HL-60 (cell line): ENCODE results near the gene ASTN2.

Experiments
- DNase-seq, 2 experiments: peaks; one replicate each; pipeline ENCODE4 v3.0.0-alpha.2; 2010 to 2020; ENCODE audit warnings: low read depth in 1 of 2, low spot score in 1 of 2
- H3K27ac ChIP-seq: fragments of 250-450 bp; sonication (Bioruptor Pico); replicated peaks from 2 replicates; pipeline ENCODE4 v1.5.1; 2020; ENCODE audit warnings: mild to moderate bottlenecking, moderate library complexity
- H3K27me3 ChIP-seq: fragments of 250-450 bp; sonication (Bioruptor Pico); 2 replicates; pipeline ENCODE4 v1.5.1; 2021; ENCODE audit warnings: mild to moderate bottlenecking, moderate library complexity; ENCODE audit not compliant: insufficient read depth, poor library complexity, severe bottlenecking
- H3K4me3 ChIP-seq: replicated peaks from 2 replicates; pipeline ENCODE4 v1.5.1; 2011; ENCODE audit warnings: mild to moderate bottlenecking, control low read depth, low read length; ENCODE audit not compliant: insufficient read depth
- CTCF ChIP-seq: IDR thresholded peaks from one replicate; pipeline ENCODE4 v1.5.1; 2011; ENCODE audit warnings: low read length, control low read depth, inconsistent platforms; ENCODE audit not compliant: insufficient read depth
- GABPA ChIP-seq: IDR thresholded peaks from 2 replicates; pipeline ENCODE4 v1.6.1; 2012; ENCODE audit warnings: low read depth
- POLR2AphosphoS5 ChIP-seq: IDR thresholded peaks from 2 replicates; pipeline ENCODE4 v1.6.1; 2012; ENCODE audit warnings: low read depth
- REST ChIP-seq: IDR thresholded peaks from 2 replicates; pipeline ENCODE4 v1.6.1; 2012; ENCODE audit warnings: low read depth; ENCODE audit not compliant: insufficient replicate concordance
- SPI1 ChIP-seq: IDR thresholded peaks from 2 replicates; pipeline ENCODE4 v1.6.1; 2012; ENCODE audit warnings: low read depth, mild to moderate bottlenecking, borderline replicate concordance

Gene ASTN2

GRCh38 chr9:116944714-116945534 lies 469.9 kb downstream of the ASTN2 start:
- TF ChIP-seq SPI1 (peak; percentile 19; the same call in 1 of the 2 replicates), GABPA (no peak)
- Histone ChIP-seq H3K27me3 (no peaks in the 10 kb centered on the region), H3K27ac (no peak overlapping the region), H3K4me3 (no peak overlapping the region)
- DNase-seq = no peak

DNA sequence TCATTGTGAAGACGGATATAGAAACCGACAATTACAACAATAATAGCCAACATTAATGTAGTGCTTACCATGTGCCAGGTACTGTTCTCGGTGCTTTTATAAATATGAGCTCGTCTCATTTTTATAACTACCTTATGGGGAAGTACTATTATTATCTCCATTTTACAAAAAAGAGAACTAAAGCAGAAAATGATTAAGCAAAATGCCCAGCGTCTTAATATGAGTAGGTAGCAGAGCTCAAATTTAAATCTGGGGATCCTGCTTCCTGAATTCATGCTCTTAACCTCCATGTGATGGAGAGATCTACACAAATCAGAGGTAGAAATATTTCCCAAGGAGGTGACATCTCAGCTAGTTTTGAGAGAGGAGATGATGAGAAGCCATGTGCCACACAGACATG lies 470.9 kb downstream of the ASTN2 start:
- H3K4me3 ChIP-seq = no peak overlapping the region
- TF ChIP-seq POLR2AphosphoS5 (no peak), CTCF (no peak), GABPA (no peak), REST (no peak), SPI1 (no peak)
- no peak for DNase-seq
- H3K27me3 ChIP-seq = no peaks in the 10 kb centered on the region
- no peak overlapping the region for H3K27ac ChIP-seq

DNA sequence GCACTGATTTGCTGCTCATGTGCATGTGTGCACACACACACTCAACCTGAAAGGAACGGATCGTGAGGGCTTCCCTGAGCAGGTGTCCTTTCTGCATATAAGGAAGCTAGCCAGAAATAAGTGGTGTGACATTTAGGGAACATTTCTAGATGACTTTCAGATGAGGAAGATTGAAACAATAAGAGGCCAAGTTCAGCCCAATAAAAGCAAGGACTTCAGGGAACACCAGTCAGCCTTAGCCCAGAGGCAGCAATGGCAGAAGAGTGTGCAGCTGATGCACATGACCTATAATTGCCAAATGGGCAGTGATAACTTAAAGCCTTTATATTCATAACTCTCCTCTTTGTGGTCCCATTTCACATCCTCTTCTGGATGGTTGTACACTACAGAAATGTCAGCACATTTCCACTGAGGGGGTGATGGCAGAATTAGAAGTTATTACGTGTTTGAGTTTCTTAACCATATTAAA lies 472.2 kb downstream of the ASTN2 start:
- no peaks in the 10 kb centered on the region for H3K27me3 ChIP-seq
- H3K4me3 ChIP-seq = no peak overlapping the region
- TF ChIP-seq GABPA = no peak
- TF ChIP-seq REST = no peak
- TF ChIP-seq CTCF = no peak
- no peak for TF ChIP-seq SPI1
- no peak for TF ChIP-seq POLR2AphosphoS5
- no peak for DNase-seq
- no peak overlapping the region for H3K27ac ChIP-seq

GRCh38 chr9:116941266-116941665 lies 473.6 kb downstream of the ASTN2 start:
- no peak for TF ChIP-seq GABPA
- no peak for TF ChIP-seq POLR2AphosphoS5
- no peak for TF ChIP-seq CTCF
- TF ChIP-seq REST = no peak
- no peak for TF ChIP-seq SPI1
- H3K4me3 ChIP-seq = no peak overlapping the region
- H3K27me3 ChIP-seq = no peaks in the 10 kb centered on the region
- DNase-seq = no peak
- H3K27ac ChIP-seq = no peak overlapping the region
